ENCODE results near the gene SAMD15.

SAMD15 gene

DNA sequence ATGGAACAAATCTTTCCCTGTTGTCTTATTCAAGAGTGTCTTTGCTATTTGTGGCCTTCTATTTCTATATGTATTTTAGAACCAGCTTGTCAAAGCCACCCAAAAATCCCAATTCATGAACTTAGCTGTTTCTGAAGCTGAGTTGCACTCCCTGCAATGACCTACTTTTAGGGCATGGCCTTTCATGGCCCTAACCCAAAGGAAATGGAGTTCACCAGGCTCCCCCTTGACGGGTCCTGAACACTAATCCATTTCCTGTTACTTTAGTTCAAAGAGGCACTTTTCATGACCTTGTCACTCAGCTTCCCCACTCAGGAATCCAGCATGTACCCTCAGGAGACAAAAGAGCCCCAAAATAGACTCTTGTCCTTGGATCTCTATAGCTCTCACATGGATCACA is 7.9 kb upstream of the SAMD15 start:
- no peak for TF ChIP-seq L3MBTL2 (conservative IDR thresholded peaks at IDR 0.05)
- no peak for TF ChIP-seq SUZ12 (IDR thresholded peaks at IDR 0.05)
- TF ChIP-seq BHLHE40 (IDR thresholded peaks at IDR 0.05; ENCODE audit: borderline replicate concordance): no peak
- POLR2A ChIA-PET: no interaction called here
- DNase-seq (ENCODE audit: extremely low spot score): no peak
- CTCF ChIA-PET: no interaction called here

DNA sequence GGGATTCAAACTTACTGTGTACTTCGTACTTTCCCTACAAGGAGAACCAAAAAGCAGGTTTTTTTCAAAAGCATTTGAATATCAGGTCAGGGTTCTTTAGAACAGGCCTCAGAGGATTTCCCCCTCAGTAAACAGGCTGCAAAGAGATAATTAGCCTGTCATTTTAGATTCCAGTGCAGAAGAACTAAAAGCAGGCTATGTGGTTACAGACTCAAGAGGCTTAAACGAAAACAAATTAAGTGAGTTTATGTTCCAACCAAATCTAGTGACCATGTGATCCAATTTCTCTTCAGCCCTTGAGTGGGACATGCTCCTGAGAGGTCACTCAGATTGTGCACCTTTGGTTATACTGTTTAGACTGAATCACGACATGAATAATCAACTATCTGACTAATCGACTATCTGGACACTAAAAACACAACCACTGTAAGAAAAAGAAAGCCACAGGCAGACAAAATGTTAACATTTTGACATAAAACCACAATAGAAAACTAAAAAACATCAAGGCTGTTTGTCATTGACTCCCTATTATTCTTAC is 4.8 kb upstream of the SAMD15 start:
- TF ChIP-seq NFRKB (IDR thresholded peaks at IDR 0.05) (no peak), FOXK2 (IDR thresholded peaks at IDR 0.05) (no peak), HDGF (IDR thresholded peaks at IDR 0.05; ENCODE audit: borderline replicate concordance) (no peak), LEF1 (IDR thresholded peaks at IDR 0.05; ENCODE audit: borderline replicate concordance) (no peak), ZNF384 (IDR thresholded peaks at IDR 0.05) (no peak), PKNOX1 (IDR thresholded peaks at IDR 0.05) (no peak), CTBP1 (IDR thresholded peaks at IDR 0.05; ENCODE audit: borderline replicate concordance) (no peak), SP1 (IDR thresholded peaks at IDR 0.05) (no peak), ELF4 (IDR thresholded peaks at IDR 0.05) (no peak), FOXM1 (IDR thresholded peaks at IDR 0.05; ENCODE audit: borderline replicate concordance) (no peak), ARNT (IDR thresholded peaks at IDR 0.05) (no peak), SUZ12 (IDR thresholded peaks at IDR 0.05) (no peak), BHLHE40 (IDR thresholded peaks at IDR 0.05; ENCODE audit: borderline replicate concordance) (no peak), FOXA1 (IDR thresholded peaks at IDR 0.05) (no peak), L3MBTL2 (conservative IDR thresholded peaks at IDR 0.05) (no peak), TARDBP (IDR thresholded peaks at IDR 0.05) (no peak)
- no peak for DNase-seq (ENCODE audit: extremely low spot score)
- ChIA-PET CTCF (no interaction called here), POLR2A (no interaction called here)

DNA sequence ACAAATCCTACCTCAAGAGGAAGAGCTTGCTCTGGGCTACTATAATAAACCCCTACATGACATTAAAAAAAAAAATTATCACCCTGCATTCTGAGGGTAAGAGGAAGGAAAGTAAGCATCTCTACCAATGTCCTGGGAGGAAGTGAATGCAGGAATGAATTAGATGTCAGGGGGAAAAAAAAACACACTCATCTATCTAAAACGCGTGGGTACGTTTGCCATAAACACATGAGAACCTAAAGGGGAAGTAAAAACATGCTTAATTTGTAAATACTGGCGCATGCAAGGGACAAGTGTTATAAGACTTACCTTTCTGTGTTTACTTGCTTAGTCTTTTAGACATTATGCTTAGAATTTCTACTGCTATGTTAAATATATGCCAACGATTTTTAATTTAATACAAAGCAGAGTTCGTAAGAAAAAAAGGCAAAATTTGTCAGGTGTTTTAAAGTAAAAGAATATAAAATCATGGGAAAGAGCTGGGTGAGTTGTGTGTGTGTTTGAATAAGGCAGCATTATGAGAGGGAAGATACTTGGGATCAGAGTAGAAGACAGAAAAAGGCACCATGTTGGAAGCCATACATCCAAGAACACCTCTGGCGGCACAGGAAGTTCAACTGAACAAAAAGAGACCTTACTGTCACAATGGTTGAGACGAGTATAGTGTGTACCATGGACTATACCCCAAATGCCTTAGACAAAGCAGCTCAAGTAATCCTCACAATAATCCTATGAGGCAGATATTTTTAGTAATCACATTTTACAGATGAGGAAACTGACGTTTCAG is 1.8 kb upstream of the SAMD15 start:
- TF ChIP-seq ZNF384 (IDR thresholded peaks at IDR 0.05): no peak
- no peak for TF ChIP-seq BHLHE40 (IDR thresholded peaks at IDR 0.05; ENCODE audit: borderline replicate concordance)
- TF ChIP-seq SUZ12 (IDR thresholded peaks at IDR 0.05): no peak
- ChIA-PET POLR2A (no interaction called here), CTCF (no interaction called here)
- no peak for DNase-seq (ENCODE audit: extremely low spot score)

DNA sequence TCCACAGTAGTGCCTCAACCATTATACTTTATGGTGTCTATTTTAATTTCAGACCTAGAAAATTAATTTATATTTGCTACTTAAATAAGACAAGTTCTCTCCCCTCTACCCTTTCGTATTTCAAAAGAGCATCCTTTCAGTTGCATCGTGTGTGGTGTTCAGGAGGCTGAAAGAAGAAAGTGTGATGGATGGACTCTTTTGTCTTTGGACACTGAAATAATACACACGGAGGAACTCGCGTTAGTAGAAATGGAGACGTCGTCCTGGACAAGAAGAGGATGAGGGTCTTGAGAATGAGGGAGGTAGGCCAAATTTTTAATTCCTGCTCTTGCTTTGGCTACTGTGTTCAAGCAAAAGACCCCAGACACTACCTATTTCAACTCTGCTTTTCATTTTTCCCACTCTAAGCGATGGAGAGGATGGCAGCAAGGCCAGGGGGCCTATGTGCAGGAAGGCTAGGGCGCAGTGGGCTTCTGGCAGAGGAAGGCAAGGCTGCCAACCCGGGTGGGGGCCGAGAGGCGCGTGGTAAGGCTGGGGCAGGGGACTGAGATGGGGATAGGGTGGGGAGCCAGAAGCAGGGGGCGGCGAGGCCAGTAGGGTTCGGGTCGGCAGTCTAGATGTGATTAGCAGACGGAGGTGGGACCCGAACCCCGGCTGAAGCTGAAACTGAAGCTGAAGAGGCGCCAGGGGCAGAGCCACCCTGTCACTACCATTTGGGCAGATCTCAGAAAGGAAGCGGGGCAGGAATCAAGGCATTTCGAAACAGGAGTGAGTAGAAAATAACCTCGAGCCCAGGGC is 1.0 kb upstream of the SAMD15 start:
- ChIA-PET POLR2A (interaction anchor here (0.9 to 2.2 kb wide), 8 partner anchors 9 to 81 kb away, joined by 3 to 23 read pairs (median 4); partner anchors contain the start of genes AHSA1, GSTZ1, POMT2 and VIPAS39), CTCF (no interaction called here)
- DNase-seq (ENCODE audit: extremely low spot score): peak; percentile 31
- TF ChIP-seq LEF1 (IDR thresholded peaks at IDR 0.05; ENCODE audit: borderline replicate concordance): no peak
- peak; percentile 39; the same call in 1 of the 2 replicates for TF ChIP-seq L3MBTL2 (conservative IDR thresholded peaks at IDR 0.05)

DNA sequence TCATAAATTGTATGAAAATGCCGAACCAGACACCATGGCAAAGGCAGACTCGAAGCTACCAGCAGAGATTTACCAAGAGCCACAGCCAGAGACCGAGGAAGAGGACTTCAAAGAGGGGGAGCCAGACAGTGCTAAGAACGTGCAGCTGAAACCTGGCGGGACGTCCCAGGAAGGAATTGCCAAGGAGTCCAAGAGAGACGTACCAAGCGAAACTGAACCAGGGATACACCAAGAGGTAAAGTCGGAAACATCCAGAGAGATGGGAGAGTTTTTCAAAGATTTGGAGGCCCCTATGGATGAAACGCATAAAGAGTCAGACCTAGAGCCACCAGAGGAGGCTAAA is 294 bp downstream of the SAMD15 start:
- CTCF ChIA-PET: interaction anchor here (0.5 to 0.6 kb wide), 2 partner anchors 82 to 198 kb away, joined by 3 read pairs; no protein-coding TSS in a partner anchor

DNA sequence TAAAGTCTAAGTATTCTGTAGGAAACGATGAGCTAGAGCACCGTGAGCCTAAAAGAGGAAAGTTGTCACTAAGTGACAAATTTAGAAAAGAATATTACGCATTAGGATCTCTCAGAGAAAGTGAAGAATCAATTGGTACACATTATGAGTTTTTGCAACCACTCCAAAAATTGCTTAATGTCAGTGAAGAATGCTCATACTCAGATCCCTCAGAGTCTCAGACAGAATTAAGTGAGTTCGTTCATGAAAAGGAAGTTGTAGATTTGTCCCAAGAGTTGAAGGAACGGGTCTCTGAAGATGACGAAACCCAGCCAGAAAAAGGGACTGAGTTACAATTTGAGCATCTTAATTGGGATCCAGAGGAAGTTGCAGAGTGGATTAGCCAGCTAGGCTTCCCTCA is 1.5 kb downstream of the SAMD15 start:
- no peak for DNase-seq (ENCODE audit: extremely low spot score)
- ChIA-PET CTCF (no interaction called here), POLR2A (no interaction called here)
- no peak for TF ChIP-seq ARNT (IDR thresholded peaks at IDR 0.05)
- TF ChIP-seq BHLHE40 (IDR thresholded peaks at IDR 0.05; ENCODE audit: borderline replicate concordance): no peak
- no peak for TF ChIP-seq ZNF384 (IDR thresholded peaks at IDR 0.05)
- TF ChIP-seq NFRKB (IDR thresholded peaks at IDR 0.05): no peak
- no peak for TF ChIP-seq CTBP1 (IDR thresholded peaks at IDR 0.05; ENCODE audit: borderline replicate concordance)
- TF ChIP-seq HDGF (IDR thresholded peaks at IDR 0.05; ENCODE audit: borderline replicate concordance): no peak
- no peak for TF ChIP-seq ELF4 (IDR thresholded peaks at IDR 0.05)
- no peak for TF ChIP-seq PKNOX1 (IDR thresholded peaks at IDR 0.05)
- TF ChIP-seq FOXM1 (IDR thresholded peaks at IDR 0.05; ENCODE audit: borderline replicate concordance): no peak
- TF ChIP-seq TARDBP (IDR thresholded peaks at IDR 0.05): no peak

More for the DNA sequence above, 294 bp downstream of the SAMD15 start:
- no peak for DNase-seq (ENCODE audit: extremely low spot score)
- TF ChIP-seq L3MBTL2 (conservative IDR thresholded peaks at IDR 0.05) (peak; percentile 59), FOXA1 (IDR thresholded peaks at IDR 0.05) (no peak)
- POLR2A ChIA-PET: interaction anchor here (0.5 to 2.2 kb wide), 16 partner anchors 9 to 143 kb away, joined by 3 to 23 read pairs (median 4); partner anchors contain the start of genes AHSA1, GSTZ1, POMT2 and VIPAS39

- no peak for TF ChIP-seq TARDBP (IDR thresholded peaks at IDR 0.05)
- TF ChIP-seq SUZ12 (IDR thresholded peaks at IDR 0.05): no peak
- no peak for TF ChIP-seq LEF1 (IDR thresholded peaks at IDR 0.05; ENCODE audit: borderline replicate concordance)
- TF ChIP-seq HDGF (IDR thresholded peaks at IDR 0.05; ENCODE audit: borderline replicate concordance): no peak
- POLR2A ChIA-PET: no interaction called here
- CTCF ChIA-PET: no interaction called here
- no peak for DNase-seq (ENCODE audit: extremely low spot score)
Measured at GRCh38 chr14:77390188-77390587, 13.0 kb downstream of the SAMD15 start.

Data from HEK293T (cell line).